Activated naive CD8-positive, alpha-beta T cell treated with anti-CD3 and anti-CD28 coated beads for 36 hours (primary cell): ENCODE results near the gene POU6F2. TPM values are rescaled to one million over a fixed set of nuclear protein-coding genes. Genes with fewer than 3 reads are reported as not detected.
"Not testable (repeated sequence)": the region's sequence is repeated elsewhere in the genome, so short reads cannot be mapped to it uniquely, and the experiment has no call there.

Source experiments
- DNase-seq: peaks from one replicate; pipeline ENCODE4 v3.0.0; 2021
- H3K27ac Mint-ChIP-seq: one replicate; pipeline ENCODE4 v1.8.0; 2022; ENCODE audit warnings: mild to moderate bottlenecking, moderate library complexity, mixed read lengths
- H3K27me3 Mint-ChIP-seq: one replicate; pipeline ENCODE4 v1.8.0; 2022; ENCODE audit warnings: mild to moderate bottlenecking, mixed read lengths
- H3K36me3 Mint-ChIP-seq: one replicate; pipeline ENCODE4 v1.8.0; 2021; ENCODE audit warnings: mild to moderate bottlenecking, mixed read lengths
- H3K4me1 Mint-ChIP-seq: one replicate; pipeline ENCODE4 v1.8.0; 2021; ENCODE audit warnings: mixed read lengths
- H3K4me3 Mint-ChIP-seq: one replicate; pipeline ENCODE4 v1.8.0; 2022; ENCODE audit warnings: mild to moderate bottlenecking, moderate library complexity, mixed read lengths
- H3K9me3 Mint-ChIP-seq: one replicate; pipeline ENCODE4 v1.8.0; 2022; ENCODE audit warnings: mixed read lengths
- total RNA-seq, 2 experiments: library from RNA; stranded (reverse); gene quantifications; one replicate each; pipeline ENCODE4 v1.2.3, GENCODE V29; 2021

POU6F2 gene
- total RNA-seq: not detected

DNA sequence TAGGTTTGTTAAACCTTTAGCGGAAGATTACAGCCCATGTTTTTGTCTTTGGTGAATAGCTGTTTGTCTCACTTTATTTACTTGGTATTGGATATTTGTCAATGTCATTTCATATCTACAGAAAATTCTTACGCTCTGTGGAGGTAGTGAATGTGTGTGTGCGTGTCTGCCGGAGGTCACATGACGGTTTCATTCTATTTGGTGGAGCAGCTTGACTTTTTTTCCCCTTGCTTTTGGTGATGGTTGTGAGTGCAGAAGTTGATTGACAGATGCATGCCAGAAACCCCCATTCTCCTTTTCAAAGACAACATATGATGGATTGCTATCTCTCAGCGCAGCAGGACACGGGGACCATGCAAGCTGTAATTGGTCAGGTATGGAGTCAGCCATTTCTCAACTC lies at the start of gene POU6F2:
TSS of gene POU6F2 (plus strand) at position 225 of the 400 bp plus-strand sequence. CDS start at position 270, 45 bp downstream.
- Mint-ChIP-seq H3K4me1 (no peaks in the 10 kb centered on the region), H3K27ac (no peak within 1 kb of the TSS), H3K9me3 (no peaks in the 10 kb centered on the region), H3K36me3 (no peaks in the 10 kb centered on the region), H3K27me3 (peaks cover 61% of the 10 kb centered on the region), H3K4me3 (no peak within 1 kb of the TSS)
- DNase-seq: no peak

DNA sequence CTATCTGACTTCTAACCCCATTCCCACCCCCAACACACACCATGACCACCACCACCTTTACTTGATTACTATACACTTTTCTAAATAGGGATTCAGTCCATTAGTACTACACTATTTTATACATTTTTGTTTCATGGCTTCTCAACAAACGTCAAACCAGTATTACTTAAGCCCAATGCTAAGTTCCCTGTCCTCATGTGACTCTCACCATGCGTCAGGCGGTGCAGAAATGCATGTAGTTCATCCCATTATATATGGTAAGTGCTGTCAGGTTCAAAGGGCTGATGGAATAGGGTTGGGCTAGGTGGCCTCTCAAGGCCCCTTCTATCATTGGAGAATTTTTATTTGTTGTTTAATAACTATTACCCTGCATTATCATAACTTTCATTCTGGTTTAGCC lies 49.2 kb upstream of the POU6F2 start:
- Mint-ChIP-seq H3K27me3 (peaks cover 10% of the 10 kb centered on the region), H3K4me3 (no peak overlapping the region), H3K36me3 (no peaks in the 10 kb centered on the region), H3K27ac (no peak overlapping the region), H3K4me1 (no peaks in the 10 kb centered on the region), H3K9me3 (no peaks in the 10 kb centered on the region)
- DNase-seq: no peak

GRCh38 chr7:38929460-38930171 lies 48.1 kb upstream of the POU6F2 start:
- no peaks in the 10 kb centered on the region for H3K4me1 Mint-ChIP-seq
- H3K27ac Mint-ChIP-seq: no peak overlapping the region
- H3K27me3 Mint-ChIP-seq: peaks cover 10% of the 10 kb centered on the region
- no peak overlapping the region for H3K4me3 Mint-ChIP-seq
- no peak for DNase-seq
- no peaks in the 10 kb centered on the region for H3K36me3 Mint-ChIP-seq
- no peaks in the 10 kb centered on the region for H3K9me3 Mint-ChIP-seq

- Mint-ChIP-seq H3K27ac (no peak overlapping the region), H3K27me3 (peaks cover 10% of the 10 kb centered on the region), H3K9me3 (no peaks in the 10 kb centered on the region), H3K36me3 (no peaks in the 10 kb centered on the region), H3K4me3 (no peak overlapping the region), H3K4me1 (no peaks in the 10 kb centered on the region)
- peak; percentile 21 for DNase-seq
Observed at GRCh38 chr7:38932509-38933168, 45.1 kb upstream of the POU6F2 start.

DNA sequence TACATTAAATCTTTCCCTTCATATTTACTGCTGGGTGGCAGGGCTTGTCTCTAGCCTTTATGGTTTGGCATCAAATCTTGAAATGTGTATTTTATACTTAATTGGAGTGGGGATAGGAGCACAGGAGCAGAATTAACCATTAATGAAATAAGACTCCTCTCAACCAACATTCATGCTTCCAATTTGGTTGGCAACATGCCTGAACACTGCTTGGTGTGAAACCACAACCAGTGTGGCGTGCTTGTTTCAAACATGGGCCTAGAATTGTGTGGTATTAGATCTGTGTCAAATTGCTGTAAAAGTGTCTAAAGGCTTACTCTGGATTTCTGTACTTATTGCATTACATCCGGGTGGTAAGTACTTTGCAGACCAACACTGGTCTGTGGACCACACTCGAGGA lies 43.7 kb upstream of the POU6F2 start:
- no peak for DNase-seq
- Mint-ChIP-seq H3K9me3 (no peaks in the 10 kb centered on the region), H3K27ac (no peak overlapping the region), H3K36me3 (no peaks in the 10 kb centered on the region), H3K4me1 (peaks cover 2% of the 10 kb centered on the region), H3K4me3 (no peak overlapping the region), H3K27me3 (peaks cover 7% of the 10 kb centered on the region)

DNA sequence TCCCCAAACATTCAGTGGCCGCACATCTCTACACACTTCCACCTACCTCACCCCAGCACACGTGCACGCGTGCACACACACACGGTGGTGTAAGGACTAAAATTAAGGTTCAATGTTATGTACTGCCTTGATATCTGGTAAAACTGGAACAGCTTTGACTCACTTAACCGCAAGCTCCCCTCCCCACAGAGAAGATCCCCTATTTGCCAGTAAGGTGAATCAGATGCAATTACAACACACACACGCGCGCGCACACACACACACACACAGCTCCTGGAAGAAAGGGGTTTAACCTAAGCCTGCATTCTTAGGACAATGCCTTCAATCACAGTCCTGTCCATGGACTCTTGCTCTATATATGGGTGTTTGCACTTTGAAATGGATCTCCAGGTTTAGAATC lies 43.2 kb upstream of the POU6F2 start:
- Mint-ChIP-seq H3K27me3 (peaks cover 7% of the 10 kb centered on the region), H3K36me3 (no peaks in the 10 kb centered on the region), H3K4me1 (peaks cover 2% of the 10 kb centered on the region), H3K27ac (no peak overlapping the region), H3K4me3 (no peak overlapping the region), H3K9me3 (no peaks in the 10 kb centered on the region)
- DNase-seq: no peak

- H3K4me1 Mint-ChIP-seq: peaks cover 2% of the 10 kb centered on the region
- DNase-seq: no peak
- no peak overlapping the region for H3K4me3 Mint-ChIP-seq
- no peaks in the 10 kb centered on the region for H3K36me3 Mint-ChIP-seq
- no peak overlapping the region for H3K27ac Mint-ChIP-seq
- no peaks in the 10 kb centered on the region for H3K9me3 Mint-ChIP-seq
- peaks cover 7% of the 10 kb centered on the region for H3K27me3 Mint-ChIP-seq
Observed at GRCh38 chr7:38936641-38937040, 41.1 kb upstream of the POU6F2 start.

DNA sequence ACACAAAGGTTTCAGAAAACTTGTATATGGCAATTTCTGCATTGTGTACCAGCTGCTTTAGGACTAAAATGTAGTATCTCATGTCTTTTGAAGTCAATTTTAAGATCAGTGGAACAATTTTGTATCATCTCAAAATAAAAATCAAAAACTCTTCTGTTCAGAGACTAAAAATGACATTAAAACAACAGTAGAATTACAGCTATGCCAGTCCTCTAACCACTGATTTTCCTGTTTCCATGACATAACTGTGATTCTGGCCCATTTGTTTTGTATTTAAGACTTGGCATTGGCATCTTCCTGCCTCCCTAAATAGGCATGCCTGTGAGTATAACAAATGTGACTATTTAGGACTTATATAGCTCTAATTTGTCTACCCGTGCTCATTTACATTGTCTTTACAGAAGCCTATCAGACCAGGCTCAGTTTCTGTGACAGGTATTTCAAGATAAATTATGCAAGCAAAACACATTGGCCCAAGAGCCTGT lies 39.7 kb upstream of the POU6F2 start:
- Mint-ChIP-seq H3K9me3 (no peaks in the 10 kb centered on the region), H3K27me3 (peaks cover 7% of the 10 kb centered on the region), H3K27ac (no peak overlapping the region), H3K4me3 (no peak overlapping the region), H3K36me3 (no peaks in the 10 kb centered on the region), H3K4me1 (peaks cover 2% of the 10 kb centered on the region)
- no peak for DNase-seq

DNA sequence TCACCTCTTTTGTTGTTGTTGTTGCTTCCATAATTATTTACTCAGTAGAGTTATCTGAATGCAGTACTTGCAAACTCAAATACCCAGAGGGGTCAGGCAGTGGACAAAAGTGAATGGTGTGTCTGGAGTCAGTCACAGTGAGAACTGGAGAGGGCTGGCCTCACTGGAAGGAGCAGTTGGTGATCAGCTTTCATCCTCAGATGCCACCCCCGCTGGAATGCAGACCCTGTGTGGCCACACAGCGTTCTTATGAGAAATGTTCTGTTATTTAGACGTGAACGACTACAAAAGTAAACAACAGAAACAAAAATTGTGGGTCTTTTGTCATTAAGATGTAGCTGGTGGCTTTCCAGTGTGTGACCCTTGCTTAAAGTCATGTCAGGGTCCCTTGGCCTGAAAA lies 39.1 kb upstream of the POU6F2 start:
- no peak for DNase-seq
- H3K4me3 Mint-ChIP-seq: no peak overlapping the region
- no peaks in the 10 kb centered on the region for H3K36me3 Mint-ChIP-seq
- H3K27ac Mint-ChIP-seq: no peak overlapping the region
- H3K27me3 Mint-ChIP-seq: peaks cover 9% of the 10 kb centered on the region
- peaks cover 2% of the 10 kb centered on the region for H3K4me1 Mint-ChIP-seq
- H3K9me3 Mint-ChIP-seq: no peaks in the 10 kb centered on the region

DNA sequence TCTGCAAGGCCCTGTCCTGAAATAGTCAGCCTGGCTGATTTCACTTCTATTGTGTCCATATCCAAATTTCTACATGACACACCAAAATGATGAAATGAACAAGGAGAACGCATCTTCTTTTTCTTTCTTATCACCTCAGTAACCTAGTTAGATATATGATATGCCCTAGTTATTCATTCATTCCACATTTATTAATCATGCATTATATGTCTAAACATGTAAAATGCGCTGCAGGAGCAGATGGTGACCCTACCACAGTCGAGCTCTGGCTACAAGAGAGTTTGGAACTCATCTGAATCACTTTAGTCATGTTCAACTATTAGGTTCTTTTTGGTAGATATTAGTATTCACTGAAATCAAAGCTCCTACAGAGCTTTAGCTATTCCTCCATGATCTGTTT lies 36.9 kb upstream of the POU6F2 start:
- Mint-ChIP-seq H3K27me3 (peaks cover 11% of the 10 kb centered on the region), H3K36me3 (no peaks in the 10 kb centered on the region), H3K9me3 (no peaks in the 10 kb centered on the region), H3K4me3 (no peak overlapping the region), H3K4me1 (peaks cover 2% of the 10 kb centered on the region), H3K27ac (no peak overlapping the region)
- DNase-seq: no peak

- no peaks in the 10 kb centered on the region for H3K36me3 Mint-ChIP-seq
- H3K4me3 Mint-ChIP-seq: no peak overlapping the region
- H3K27ac Mint-ChIP-seq: no peak overlapping the region
- no peak for DNase-seq
- H3K4me1 Mint-ChIP-seq: peaks cover 2% of the 10 kb centered on the region
- no peaks in the 10 kb centered on the region for H3K9me3 Mint-ChIP-seq
- peaks cover 13% of the 10 kb centered on the region for H3K27me3 Mint-ChIP-seq
Observed at GRCh38 chr7:38942431-38943051, 35.2 kb upstream of the POU6F2 start.

DNA sequence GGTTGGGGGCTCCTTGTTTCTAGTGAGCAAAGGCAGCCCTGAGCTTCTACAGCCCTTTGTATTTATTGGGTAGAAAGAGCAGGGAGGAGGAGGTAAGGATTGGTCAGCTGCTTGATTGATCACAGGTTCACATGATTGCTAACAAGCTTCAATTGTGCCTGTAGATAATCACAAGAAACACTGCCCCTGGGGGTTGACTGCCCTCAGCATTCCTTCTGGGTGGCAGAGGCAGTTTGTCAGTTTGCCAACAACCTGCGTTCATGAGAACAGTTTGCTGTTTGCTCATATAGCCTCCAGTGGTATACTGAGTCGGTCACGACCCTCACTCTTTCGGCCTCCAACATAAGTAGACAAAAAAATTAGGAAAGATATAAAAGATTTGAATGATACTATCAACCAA lies 30.2 kb upstream of the POU6F2 start:
- DNase-seq, H3K4me1 Mint-ChIP-seq, H3K4me3 Mint-ChIP-seq, H3K36me3 Mint-ChIP-seq, H3K9me3 Mint-ChIP-seq, H3K27ac Mint-ChIP-seq: not testable (repeated sequence)
- peaks cover 13% of the 10 kb centered on the region for H3K27me3 Mint-ChIP-seq

- no peak overlapping the region for H3K27ac Mint-ChIP-seq
- H3K4me1 Mint-ChIP-seq: no peaks in the 10 kb centered on the region
- no peak for DNase-seq
- peaks cover 14% of the 10 kb centered on the region for H3K27me3 Mint-ChIP-seq
- H3K9me3 Mint-ChIP-seq: no peaks in the 10 kb centered on the region
- no peaks in the 10 kb centered on the region for H3K36me3 Mint-ChIP-seq
- no peak overlapping the region for H3K4me3 Mint-ChIP-seq
Observed at GRCh38 chr7:38950309-38950708, 27.4 kb upstream of the POU6F2 start.

- peaks cover 14% of the 10 kb centered on the region for H3K27me3 Mint-ChIP-seq
- no peak overlapping the region for H3K27ac Mint-ChIP-seq
- no peaks in the 10 kb centered on the region for H3K36me3 Mint-ChIP-seq
- no peaks in the 10 kb centered on the region for H3K9me3 Mint-ChIP-seq
- H3K4me1 Mint-ChIP-seq: no peaks in the 10 kb centered on the region
- DNase-seq: no peak
- H3K4me3 Mint-ChIP-seq: no peak overlapping the region
Observed at GRCh38 chr7:38951213-38951612, 26.5 kb upstream of the POU6F2 start.

GRCh38 chr7:38953227-38953626 lies 24.5 kb upstream of the POU6F2 start:
- H3K4me3 Mint-ChIP-seq: no peak overlapping the region
- H3K9me3 Mint-ChIP-seq: no peaks in the 10 kb centered on the region
- H3K27me3 Mint-ChIP-seq: peaks cover 17% of the 10 kb centered on the region
- no peaks in the 10 kb centered on the region for H3K4me1 Mint-ChIP-seq
- no peak overlapping the region for H3K27ac Mint-ChIP-seq
- DNase-seq: no peak
- no peaks in the 10 kb centered on the region for H3K36me3 Mint-ChIP-seq
